ENCODE results near the gene EFCAB6.

Gene EFCAB6

DNA sequence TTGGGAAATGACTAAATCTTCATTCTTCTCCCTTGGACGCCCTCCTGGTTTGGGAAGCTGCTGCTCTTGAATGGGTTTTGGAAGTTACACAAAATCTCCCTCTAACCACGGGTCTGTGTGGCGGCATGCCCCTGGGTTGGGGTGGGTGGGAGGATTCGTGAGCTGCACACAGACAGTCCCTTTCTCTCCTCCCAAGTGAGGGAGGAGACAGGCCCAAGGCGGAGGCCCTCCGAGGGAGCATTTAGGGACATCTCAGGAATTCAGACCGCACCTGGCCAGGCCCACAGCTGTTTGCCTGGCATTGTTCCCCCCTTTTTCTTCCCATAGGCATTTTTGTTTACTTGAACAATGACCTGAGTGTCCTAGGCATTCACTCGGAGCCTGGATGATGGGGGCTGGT, 306.2 kb downstream of the EFCAB6 start:
- no peak for DNase-seq (ENCODE audit: low read depth, low spot score)
- H3K4me3 ChIP-seq (ENCODE audit: low read length) = no peak overlapping the region

- H3K4me3 ChIP-seq (ENCODE audit: low read length) = no peak overlapping the region
- no peak for DNase-seq (ENCODE audit: low read depth, low spot score)
Measured at GRCh38 chr22:43505423-43505822, 306.7 kb downstream of the EFCAB6 start.

- no peak overlapping the region for H3K4me3 ChIP-seq (ENCODE audit: low read length)
- no peak for DNase-seq (ENCODE audit: low read depth, low spot score)
Measured at GRCh38 chr22:43504666-43505261, 307.3 kb downstream of the EFCAB6 start.

DNA sequence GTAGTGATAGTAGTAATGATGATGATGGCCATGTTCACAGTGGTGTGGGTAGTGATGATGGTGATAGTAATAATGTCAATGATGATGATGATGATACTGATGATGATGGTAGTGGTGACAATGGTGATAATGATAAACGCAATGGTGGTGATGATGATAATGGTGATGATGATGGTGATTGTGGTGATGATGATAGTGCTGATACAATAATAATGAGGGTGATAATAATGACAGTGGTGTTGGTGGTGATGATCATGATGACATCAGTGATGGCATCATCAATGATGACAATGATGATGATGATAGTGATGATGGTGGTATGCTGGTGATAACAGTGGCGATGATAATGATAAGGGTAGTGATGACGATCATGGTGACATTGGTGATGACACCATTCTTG, 308.0 kb downstream of the EFCAB6 start:
- no peak for DNase-seq (ENCODE audit: low read depth, low spot score)
- H3K4me3 ChIP-seq (ENCODE audit: low read length) = no peak overlapping the region

DNA sequence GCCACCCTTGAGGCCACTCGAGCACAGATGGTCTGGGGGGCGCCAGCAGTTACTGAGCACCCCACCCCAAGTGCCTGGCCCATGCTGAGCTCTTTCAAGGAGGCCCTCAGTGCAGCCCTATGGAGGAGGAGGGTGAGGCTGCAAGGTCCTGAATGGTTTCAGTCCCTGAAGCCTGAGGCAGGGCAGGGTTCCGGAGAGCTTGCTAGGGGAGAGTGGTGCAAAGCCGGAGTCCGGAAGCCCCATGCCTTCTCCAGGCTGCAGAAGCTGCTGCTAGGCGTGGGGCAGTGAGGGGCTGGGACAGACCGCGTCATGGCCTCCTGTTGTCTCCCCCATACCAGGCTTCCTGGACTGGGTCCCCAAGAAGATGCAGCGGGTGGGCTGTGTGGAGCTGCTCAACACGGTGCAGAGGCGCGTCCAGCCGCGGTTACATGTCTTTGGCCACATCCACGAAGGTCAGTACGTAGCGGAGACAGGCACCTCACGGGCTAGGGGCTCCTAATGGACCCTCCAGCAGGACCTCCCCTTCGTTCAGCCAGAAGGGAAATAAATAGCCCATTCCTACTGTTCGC, 309.7 kb downstream of the EFCAB6 start:
- no peak for DNase-seq (ENCODE audit: low read depth, low spot score)
- H3K4me3 ChIP-seq (ENCODE audit: low read length) = no peak overlapping the region

DNA sequence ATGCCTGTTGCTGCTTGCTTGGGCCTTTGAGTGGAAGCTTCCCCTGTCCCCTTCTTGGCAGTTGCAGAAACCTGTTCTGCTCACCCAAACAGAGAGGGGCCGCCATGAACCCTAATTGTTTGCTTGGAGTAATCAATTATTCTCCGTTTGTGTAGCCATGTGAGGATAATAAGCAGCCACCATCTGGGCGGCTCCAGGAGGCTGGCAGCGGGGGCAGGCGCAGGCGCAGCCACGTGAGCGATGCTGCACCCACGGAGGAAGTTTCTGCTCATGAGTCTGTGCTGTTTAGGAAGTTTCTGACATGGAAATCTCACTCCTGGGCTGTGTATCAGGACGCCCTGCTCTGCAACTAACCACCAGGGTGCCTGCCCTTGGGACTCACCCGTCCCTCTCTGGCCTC, 310.2 kb downstream of the EFCAB6 start:
- H3K4me3 ChIP-seq (ENCODE audit: low read length) = no peak overlapping the region
- DNase-seq (ENCODE audit: low read depth, low spot score) = no peak

DNA sequence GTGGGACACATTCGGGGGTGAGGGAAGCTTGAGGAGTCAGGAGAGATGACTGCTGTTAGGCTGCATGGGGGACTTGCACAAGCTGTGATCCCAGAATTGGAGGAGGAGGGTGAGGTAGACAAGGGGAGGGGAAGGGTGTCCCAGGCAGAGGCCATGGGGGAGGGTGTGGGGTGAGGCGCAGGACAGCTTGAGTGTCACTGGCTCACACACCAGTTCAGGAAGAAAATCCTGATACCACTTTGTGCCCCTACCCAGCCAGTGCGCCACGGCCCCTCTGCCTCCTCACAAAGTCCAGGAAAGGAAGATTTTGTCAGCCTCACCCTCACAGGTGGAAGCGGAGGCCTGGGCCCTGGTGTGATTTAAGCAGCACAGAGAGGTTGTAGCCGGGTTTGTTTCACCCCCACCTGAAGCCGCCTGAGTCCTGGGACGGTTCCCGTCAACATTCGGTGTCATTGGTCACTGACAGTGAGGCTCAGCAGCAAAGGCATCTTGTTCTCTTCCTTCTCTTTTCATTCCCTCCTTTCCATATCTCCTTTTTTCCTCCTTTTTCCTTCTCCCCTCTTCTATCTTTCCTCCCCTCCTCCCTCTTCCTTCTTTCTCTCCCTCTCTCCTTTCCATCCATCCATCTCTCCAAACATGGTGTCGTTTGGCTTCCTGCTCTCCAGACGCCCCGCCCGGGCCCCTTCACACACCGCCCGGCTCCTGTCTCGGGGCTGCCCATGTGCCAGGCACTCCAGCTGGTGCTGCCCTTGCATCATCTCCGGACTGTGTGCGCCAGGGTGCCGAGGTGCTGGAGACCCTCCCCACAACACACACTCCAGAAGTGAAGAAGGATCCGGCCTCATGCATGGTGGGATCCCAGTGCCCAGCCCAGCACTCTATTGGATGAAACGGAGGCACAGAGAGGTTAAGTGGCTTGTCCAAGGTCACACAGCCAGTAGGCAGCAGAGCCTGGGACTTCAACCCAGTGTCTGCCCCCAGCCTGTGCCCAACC, 311.0 kb downstream of the EFCAB6 start:
- H3K4me3 ChIP-seq (ENCODE audit: low read length) = no peak overlapping the region
- DNase-seq (ENCODE audit: low read depth, low spot score) = no peak

DNA sequence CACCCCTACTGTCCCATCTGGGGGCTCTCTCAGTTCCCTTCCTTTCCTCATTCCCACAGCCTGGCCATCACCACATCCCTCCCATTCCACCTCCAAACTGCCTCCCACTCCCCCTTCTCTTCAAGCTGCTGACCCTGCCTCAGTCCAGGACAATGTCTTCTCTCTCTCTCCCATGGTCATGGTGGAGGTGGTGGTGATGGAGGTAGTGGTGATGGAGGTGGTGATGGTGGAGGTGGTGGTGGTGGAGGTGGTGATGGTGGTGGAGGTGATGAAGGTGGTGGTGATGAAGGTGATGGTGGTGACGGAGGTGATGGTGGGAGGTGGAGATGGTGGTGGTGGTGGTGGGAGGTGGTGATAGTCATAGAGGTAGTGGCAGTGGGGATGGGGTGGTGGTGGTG, 313.2 kb downstream of the EFCAB6 start:
- H3K4me3 ChIP-seq (ENCODE audit: low read length) = no peak overlapping the region
- DNase-seq (ENCODE audit: low read depth, low spot score) = no peak

GRCh38 chr22:43497956-43498855, 313.9 kb downstream of the EFCAB6 start:
- no peak overlapping the region for H3K4me3 ChIP-seq (ENCODE audit: low read length)
- no peak for DNase-seq (ENCODE audit: low read depth, low spot score)

DNA sequence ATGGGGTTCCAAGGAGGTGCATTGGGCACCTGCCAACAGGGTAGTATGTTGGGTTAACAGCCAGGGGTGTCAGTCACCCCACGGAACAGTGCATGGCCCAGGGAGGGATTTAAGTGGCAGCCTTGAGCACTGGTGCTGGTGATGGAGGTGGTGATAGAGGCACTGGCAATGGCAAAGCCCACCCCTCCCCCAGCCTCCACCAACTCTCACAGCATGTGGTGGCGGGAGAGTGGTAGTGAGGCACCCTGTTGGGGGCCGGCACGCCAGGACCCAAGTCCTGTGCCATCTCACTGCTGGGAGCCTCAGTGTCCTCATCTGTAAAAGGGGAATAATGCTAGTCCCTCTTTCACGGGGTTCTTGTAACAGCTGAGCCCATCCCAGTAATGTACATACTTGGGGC, 318.8 kb downstream of the EFCAB6 start:
- no peak overlapping the region for H3K4me3 ChIP-seq (ENCODE audit: low read length)
- no peak for DNase-seq (ENCODE audit: low read depth, low spot score)

GRCh38 chr22:43491737-43492136, 320.4 kb downstream of the EFCAB6 start:
- no peak overlapping the region for H3K4me3 ChIP-seq (ENCODE audit: low read length)
- no peak for DNase-seq (ENCODE audit: low read depth, low spot score)

DNA sequence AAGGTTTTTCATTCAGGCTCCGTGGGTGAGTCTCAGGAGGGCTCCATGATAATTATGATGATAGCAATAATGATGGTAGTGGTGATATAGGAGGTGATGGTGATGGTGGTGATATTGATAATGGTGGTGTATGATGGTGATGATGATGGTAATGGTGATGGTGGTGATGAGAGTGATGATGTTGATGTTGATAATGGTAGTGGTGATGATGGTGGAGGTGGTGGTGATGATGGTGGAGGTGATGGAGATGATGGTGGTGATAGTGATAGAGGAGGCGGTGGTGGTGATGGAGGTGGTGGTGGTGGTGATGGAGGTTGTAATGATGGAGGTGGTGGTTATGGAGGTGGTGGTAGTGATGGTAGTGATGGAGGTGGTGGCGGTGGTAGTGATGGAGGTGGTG, 320.9 kb downstream of the EFCAB6 start:
- no peak overlapping the region for H3K4me3 ChIP-seq (ENCODE audit: low read length)
- DNase-seq (ENCODE audit: low read depth, low spot score) = no peak

GRCh38 chr22:43490311-43490710, 321.8 kb downstream of the EFCAB6 start:
- H3K4me3 ChIP-seq (ENCODE audit: low read length) = no peak overlapping the region
- DNase-seq (ENCODE audit: low read depth, low spot score) = no peak

DNA sequence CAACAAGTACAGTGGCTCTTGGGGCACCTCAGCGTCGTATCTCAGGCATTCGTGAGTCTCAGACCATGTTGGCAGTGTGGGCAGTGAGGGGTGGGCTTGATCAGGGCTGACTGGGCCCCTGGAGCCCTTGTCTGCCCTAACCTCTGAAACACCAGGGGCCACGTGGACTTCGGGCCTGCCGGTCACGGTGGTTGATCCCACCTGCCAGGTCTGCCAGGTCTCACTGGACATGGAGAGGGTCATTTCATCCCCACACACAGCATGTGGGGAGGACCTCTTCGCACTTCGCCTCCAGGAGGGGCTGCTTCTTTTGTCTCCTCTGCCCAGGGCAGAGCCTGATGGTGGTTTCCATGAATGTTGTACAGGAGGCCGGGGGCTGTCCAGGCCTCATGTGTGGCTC, 323.2 kb downstream of the EFCAB6 start:
- no peak overlapping the region for H3K4me3 ChIP-seq (ENCODE audit: low read length)
- no peak for DNase-seq (ENCODE audit: low read depth, low spot score)

DNA sequence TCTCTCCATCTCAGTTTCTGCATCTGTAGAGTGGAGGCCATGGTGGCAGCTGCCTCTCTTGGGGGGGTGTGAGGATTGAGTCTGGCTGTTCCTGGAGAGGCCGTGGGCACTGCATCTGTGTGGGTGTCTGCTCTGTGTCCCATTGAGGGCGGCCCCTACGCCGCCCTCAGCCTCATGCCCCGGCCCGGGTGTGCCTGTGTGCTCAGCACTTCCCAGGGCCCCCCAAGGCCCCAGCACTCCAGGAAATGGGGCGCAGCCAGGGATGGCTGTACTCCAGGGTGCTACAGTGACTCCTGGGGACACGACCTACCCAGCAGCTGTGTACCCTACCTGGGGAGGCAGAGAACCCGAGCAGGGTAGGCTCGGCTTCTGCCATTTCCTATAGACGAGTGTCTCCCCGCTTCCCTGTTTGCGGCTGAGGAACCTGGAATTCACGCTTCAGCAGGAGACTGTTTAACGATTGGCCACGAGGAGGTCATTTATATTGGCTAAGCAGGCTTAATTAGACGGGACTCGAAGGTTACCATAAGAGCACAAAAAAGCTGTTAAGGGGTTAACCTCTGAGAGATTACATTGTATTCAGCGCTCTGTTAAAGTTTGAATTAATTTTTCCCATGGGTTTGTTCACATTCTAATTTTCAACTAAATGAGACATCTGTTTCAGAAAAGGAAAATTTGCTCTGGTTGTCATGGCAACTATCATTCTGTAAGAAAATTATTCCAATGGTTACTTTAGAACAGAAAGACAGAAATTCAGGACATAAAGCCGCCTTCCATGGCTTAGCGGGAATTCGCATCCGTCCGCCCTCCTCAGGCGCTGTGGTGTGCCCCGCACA, 323.9 kb downstream of the EFCAB6 start:
- no peak for DNase-seq (ENCODE audit: low read depth, low spot score)
- no peak overlapping the region for H3K4me3 ChIP-seq (ENCODE audit: low read length)

GRCh38 chr22:43487311-43488030, 324.6 kb downstream of the EFCAB6 start:
- no peak for DNase-seq (ENCODE audit: low read depth, low spot score)
- H3K4me3 ChIP-seq (ENCODE audit: low read length) = no peak overlapping the region

DNA sequence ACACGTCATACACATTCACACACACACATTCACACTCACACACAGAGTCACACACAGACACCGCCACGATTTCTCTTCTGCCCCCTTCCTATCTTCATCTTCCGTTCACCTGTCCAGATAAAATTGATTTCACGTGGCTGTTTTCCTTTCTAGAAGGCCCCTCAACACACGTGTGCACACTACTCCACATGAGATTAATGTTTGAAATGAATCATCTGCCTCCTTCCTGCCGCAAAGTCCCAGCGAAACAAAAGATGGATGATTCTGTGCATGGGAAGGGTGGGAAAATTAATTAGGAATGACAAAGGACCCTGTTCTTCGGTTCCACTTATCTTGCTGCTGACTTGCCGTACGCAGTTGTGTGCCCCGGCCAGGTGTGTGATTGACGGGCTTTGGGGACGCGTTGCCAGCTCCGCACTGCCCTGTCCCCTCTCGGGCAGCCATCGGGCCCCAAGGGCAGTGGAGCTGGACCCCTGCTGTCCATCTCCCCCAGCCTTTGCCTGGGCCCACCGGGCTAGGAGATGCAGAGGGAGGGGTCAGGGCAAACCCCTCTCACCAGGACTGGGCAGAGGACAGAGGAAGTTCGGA, 326.5 kb downstream of the EFCAB6 start:
- DNase-seq (ENCODE audit: low read depth, low spot score) = no peak
- no peak overlapping the region for H3K4me3 ChIP-seq (ENCODE audit: low read length)

- no peak overlapping the region for H3K4me3 ChIP-seq (ENCODE audit: low read length)
- no peak for DNase-seq (ENCODE audit: low read depth, low spot score)
Measured at GRCh38 chr22:43484227-43484626, 327.9 kb downstream of the EFCAB6 start.

All from Jurkat, Clone E6-1 (cell line).